Tibial nerve (tissue), 4 donors: ENCODE results near the gene ADORA1. TPM values are rescaled to one million over a fixed set of nuclear protein-coding genes. Genes with fewer than 3 reads are reported as not detected.

Source experiments
- DNase-seq, 2 donors: peaks; one replicate each; pipeline ENCODE4 v3.0.0-alpha.2; 2019; ENCODE audit warnings: low spot score in 2 of 2
- H3K27ac ChIP-seq, 4 donors: fragments of 200-600 bp; sonication (generic) in 3 of 4; one replicate each; pipeline ENCODE4 v1.5.1; 2017 to 2019; ENCODE audit warnings: mild to moderate bottlenecking in 1 of 4
- H3K27me3 ChIP-seq, 2 donors: fragments of 200-600 bp; sonication (generic) in 1 of 2; one replicate each; pipeline versions ENCODE4 v1.5.1 to v1.6.0; 2017 to 2019
- H3K36me3 ChIP-seq, 3 donors: fragments of 200-600 bp; sonication (generic); one replicate each; pipeline ENCODE4 v1.5.1; 2018 to 2019
- H3K4me1 ChIP-seq, 4 donors: fragments of 200-600 bp; sonication (generic) in 3 of 4; one replicate each; pipeline ENCODE4 v1.5.1; 2017 to 2019
- H3K4me3 ChIP-seq, 4 donors: fragments of 200-600 bp; sonication (generic) in 3 of 4; one replicate each; pipeline ENCODE4 v1.5.1; 2017 to 2019; ENCODE audit warnings: mild to moderate bottlenecking in 1 of 4, moderate library complexity in 1 of 4
- H3K9me3 ChIP-seq, 4 donors: fragments of 200-600 bp; sonication (generic) in 3 of 4; one replicate each; pipeline ENCODE4 v1.5.1; 2017 to 2019
- CTCF ChIP-seq, 5 experiments: fragments of 200-600 bp in 3 of 5; fragments of 450-650 bp in 2 of 5; sonication (generic) in 3 of 5; IDR thresholded peaks; one replicate each; pipeline ENCODE4 v1.5.1; 2016 to 2019; ENCODE audit warnings: antibody characterized with exemption in 5 of 5, mild to moderate bottlenecking in 3 of 5, moderate library complexity in 2 of 5
- EP300 ChIP-seq, 2 donors: sonication (generic); formaldehyde crosslinking; IDR thresholded peaks; one replicate each; pipeline ENCODE4 v1.6.1; 2017; ENCODE audit warnings: antibody characterized with exemption in 2 of 2, mild to moderate bottlenecking in 1 of 2
- POLR2A ChIP-seq, 2 donors: fragments of 450-650 bp; IDR thresholded peaks; one replicate each; pipeline ENCODE4 v1.6.1; 2017; ENCODE audit warnings: antibody characterized with exemption in 2 of 2, mild to moderate bottlenecking in 2 of 2, moderate library complexity in 2 of 2
- WGBS, 2 donors: methylation state at CpG; one replicate each; pipeline ENCODE4 v1.1.5; 2018; 5-methylcytosine and 5-hydroxymethylcytosine counted together
- total RNA-seq, 4 donors: library from RNA; depleted of rRNA; stranded (reverse); fragments of >200 nt; gene quantifications; one replicate each; pipeline ENCODE4 v1.1.0, GENCODE V29; 2016

The ADORA1 gene
- total RNA-seq, 4 donors from 2014 or later: 0.30 to 2.2 (median 0.96) TPM

- TF ChIP-seq EP300 (IDR thresholded peaks at IDR 0.05) (no peak), POLR2A (IDR thresholded peaks at IDR 0.05) (no peak), CTCF (IDR thresholded peaks at IDR 0.05) (no peak)
- no peak for DNase-seq
- no peak overlapping the region for H3K27ac ChIP-seq
- H3K36me3 ChIP-seq: no peaks in the 10 kb centered on the region
- 44 to 77% methylated on average over 3 of the region's 3 CpGs for WGBS, 2 donors
- H3K4me1 ChIP-seq: no peaks in the 10 kb centered on the region
- no peaks in the 10 kb centered on the region for H3K9me3 ChIP-seq
- no peak overlapping the region for H3K4me3 ChIP-seq
- H3K27me3 ChIP-seq: peaks cover 0 to 11% of the 10 kb centered on the region in 2 donors
These were observed 45.4 kb upstream of the ADORA1 start for GRCh38 chr1:203082231-203082505.

- no peaks in the 10 kb centered on the region for H3K9me3 ChIP-seq
- TF ChIP-seq POLR2A (IDR thresholded peaks at IDR 0.05): no peak
- WGBS, 2 donors: 54 to 55% methylated on average over 10 to 11 of the region's 11 CpGs
These were observed 44.7 kb upstream of the ADORA1 start for GRCh38 chr1:203082571-203083462.

GRCh38 chr1:203083463-203083921 is 44.0 kb upstream of the ADORA1 start:
- Histone ChIP-seq H3K4me3 (no peak overlapping the region), H3K36me3 (no peaks in the 10 kb centered on the region), H3K27me3 (peaks cover 0 to 9% of the 10 kb centered on the region in 2 donors), H3K4me1 (no peaks in the 10 kb centered on the region), H3K9me3 (no peaks in the 10 kb centered on the region), H3K27ac (no peak overlapping the region)
- 77 to 79% methylated on average over 10 to 11 of the region's 11 CpGs for WGBS, 2 donors
- no peak for DNase-seq
- TF ChIP-seq POLR2A (IDR thresholded peaks at IDR 0.05): no peak
- TF ChIP-seq CTCF (IDR thresholded peaks at IDR 0.05): no peak
- no peak for TF ChIP-seq EP300 (IDR thresholded peaks at IDR 0.05)

More at GRCh38 chr1:203082571-203083462, 44.7 kb upstream of the ADORA1 start:
- Histone ChIP-seq H3K4me3 (no peak overlapping the region), H3K4me1 (no peaks in the 10 kb centered on the region), H3K27me3 (peaks cover 0 to 9% of the 10 kb centered on the region in 2 donors), H3K27ac (no peak overlapping the region), H3K36me3 (no peaks in the 10 kb centered on the region)
- no peak for DNase-seq

- no peak for DNase-seq
- WGBS, 2 donors: 82 to 94% methylated on average over 10 to 14 of the region's 14 CpGs
- Histone ChIP-seq H3K4me1 (no peaks in the 10 kb centered on the region), H3K4me3 (no peak overlapping the region), H3K27ac (no peak overlapping the region), H3K9me3 (no peaks in the 10 kb centered on the region), H3K27me3 (peaks cover 0 to 8% of the 10 kb centered on the region in 2 donors), H3K36me3 (no peaks in the 10 kb centered on the region)
- no peak for TF ChIP-seq EP300 (IDR thresholded peaks at IDR 0.05)
- no peak for TF ChIP-seq POLR2A (IDR thresholded peaks at IDR 0.05)
- no peak for TF ChIP-seq CTCF (IDR thresholded peaks at IDR 0.05)
These were observed 42.7 kb upstream of the ADORA1 start for GRCh38 chr1:203084588-203085527.

GRCh38 chr1:203085528-203086406 is 41.8 kb upstream of the ADORA1 start, which contains the start of gene MYOG:
Gene MYOG, minus strand, starts transcription at chr1:203086012. Its CDS starts 51 bp downstream, at chr1:203085961.
- no peak within 1 kb of the TSS for H3K4me3 ChIP-seq
- H3K9me3 ChIP-seq: no peaks in the 10 kb centered on the region
- no peaks in the 10 kb centered on the region for H3K36me3 ChIP-seq
- H3K27me3 ChIP-seq: no peaks in the 10 kb centered on the region
- H3K27ac ChIP-seq: no peak within 1 kb of the TSS
- H3K4me1 ChIP-seq: no peaks in the 10 kb centered on the region
- TF ChIP-seq CTCF (IDR thresholded peaks at IDR 0.05): no peak
- no peak for DNase-seq
- 83 to 86% methylated on average over 36 of the region's 36 CpGs for WGBS, 2 donors
